ENCODE results near the gene KIDINS220. TPM values are rescaled to one million over a fixed set of nuclear protein-coding genes. Genes with fewer than 3 reads are reported as not detected.

Gene KIDINS220
- total and polyA plus RNA-seq, 2 experiments from 2014 or later = 12.8 to 38.2 TPM

GRCh38 chr2:8797682-8798081, 39.7 kb downstream of the KIDINS220 start (continued):
- TF ChIP-seq JUNB (IDR thresholded peaks at IDR 0.05; ENCODE audit: unreplicated experiment) (no peak), EZH2phosphoT487 (IDR thresholded peaks at IDR 0.05; ENCODE audit: unreplicated experiment) (no peak), STAT1 (IDR thresholded peaks at IDR 0.05; ENCODE audit: unreplicated experiment) (no peak), ZNF114 (CRISPR knock-in tag; IDR thresholded peaks at IDR 0.05) (no peak), POLR2AphosphoS5 (IDR thresholded peaks at IDR 0.05; ENCODE audit: low read depth) (no peak)
- TF ChIP-seq, protein P1, sequence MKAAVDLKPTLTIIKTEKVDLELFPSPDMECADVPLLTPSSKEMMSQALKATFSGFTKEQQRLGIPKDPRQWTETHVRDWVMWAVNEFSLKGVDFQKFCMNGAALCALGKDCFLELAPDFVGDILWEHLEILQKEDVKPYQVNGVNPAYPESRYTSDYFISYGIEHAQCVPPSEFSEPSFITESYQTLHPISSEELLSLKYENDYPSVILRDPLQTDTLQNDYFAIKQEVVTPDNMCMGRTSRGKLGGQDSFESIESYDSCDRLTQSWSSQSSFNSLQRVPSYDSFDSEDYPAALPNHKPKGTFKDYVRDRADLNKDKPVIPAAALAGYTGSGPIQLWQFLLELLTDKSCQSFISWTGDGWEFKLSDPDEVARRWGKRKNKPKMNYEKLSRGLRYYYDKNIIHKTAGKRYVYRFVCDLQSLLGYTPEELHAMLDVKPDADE (IDR thresholded peaks at IDR 0.05) = no peak
- TF ChIP-seq, protein P2, sequence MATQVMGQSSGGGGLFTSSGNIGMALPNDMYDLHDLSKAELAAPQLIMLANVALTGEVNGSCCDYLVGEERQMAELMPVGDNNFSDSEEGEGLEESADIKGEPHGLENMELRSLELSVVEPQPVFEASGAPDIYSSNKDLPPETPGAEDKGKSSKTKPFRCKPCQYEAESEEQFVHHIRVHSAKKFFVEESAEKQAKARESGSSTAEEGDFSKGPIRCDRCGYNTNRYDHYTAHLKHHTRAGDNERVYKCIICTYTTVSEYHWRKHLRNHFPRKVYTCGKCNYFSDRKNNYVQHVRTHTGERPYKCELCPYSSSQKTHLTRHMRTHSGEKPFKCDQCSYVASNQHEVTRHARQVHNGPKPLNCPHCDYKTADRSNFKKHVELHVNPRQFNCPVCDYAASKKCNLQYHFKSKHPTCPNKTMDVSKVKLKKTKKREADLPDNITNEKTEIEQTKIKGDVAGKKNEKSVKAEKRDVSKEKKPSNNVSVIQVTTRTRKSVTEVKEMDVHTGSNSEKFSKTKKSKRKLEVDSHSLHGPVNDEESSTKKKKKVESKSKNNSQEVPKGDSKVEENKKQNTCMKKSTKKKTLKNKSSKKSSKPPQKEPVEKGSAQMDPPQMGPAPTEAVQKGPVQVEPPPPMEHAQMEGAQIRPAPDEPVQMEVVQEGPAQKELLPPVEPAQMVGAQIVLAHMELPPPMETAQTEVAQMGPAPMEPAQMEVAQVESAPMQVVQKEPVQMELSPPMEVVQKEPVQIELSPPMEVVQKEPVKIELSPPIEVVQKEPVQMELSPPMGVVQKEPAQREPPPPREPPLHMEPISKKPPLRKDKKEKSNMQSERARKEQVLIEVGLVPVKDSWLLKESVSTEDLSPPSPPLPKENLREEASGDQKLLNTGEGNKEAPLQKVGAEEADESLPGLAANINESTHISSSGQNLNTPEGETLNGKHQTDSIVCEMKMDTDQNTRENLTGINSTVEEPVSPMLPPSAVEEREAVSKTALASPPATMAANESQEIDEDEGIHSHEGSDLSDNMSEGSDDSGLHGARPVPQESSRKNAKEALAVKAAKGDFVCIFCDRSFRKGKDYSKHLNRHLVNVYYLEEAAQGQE (IDR thresholded peaks at IDR 0.05; ENCODE audit: unreplicated experiment) = no peak

DNA sequence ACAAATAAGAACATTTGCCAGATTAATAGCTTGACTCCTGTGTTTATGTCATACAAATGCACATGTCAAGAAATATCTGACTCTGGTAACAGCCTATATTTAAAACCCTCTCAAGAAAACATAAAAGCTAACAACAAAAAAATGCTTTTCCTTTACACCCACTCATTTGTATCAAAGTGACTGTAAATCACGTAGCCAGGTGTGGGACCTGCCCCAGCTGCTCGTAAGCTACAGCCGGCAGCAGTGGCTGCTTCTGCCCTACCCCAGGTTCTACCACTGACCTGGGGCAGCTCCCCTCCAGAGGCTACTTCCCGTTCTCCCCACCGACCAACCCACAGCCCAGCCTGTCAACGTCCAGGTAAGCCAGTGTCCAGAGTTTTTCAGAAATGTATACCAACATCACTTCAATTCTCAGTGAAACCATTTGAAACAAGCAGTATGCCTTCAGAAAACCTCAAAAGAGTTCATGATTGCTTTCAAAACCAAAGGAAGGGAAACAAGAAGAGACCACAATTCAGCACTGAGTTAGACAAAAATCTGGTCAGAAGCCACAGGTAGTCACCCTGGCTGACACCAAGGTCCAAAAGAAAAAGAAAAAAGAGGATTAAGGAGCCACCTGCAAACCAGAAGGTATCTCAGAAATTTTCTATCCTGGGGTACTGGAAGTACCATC, 40.4 kb downstream of the KIDINS220 start:
- Histone ChIP-seq H3K27me3 (ENCODE audit: insufficient read depth) (no peaks in the 10 kb centered on the region), H3K4me3 (no peak overlapping the region), H2AFZ (no peak overlapping the region), H4K20me1 (replicated peaks; ENCODE audit: insufficient read depth) (no peaks in the 10 kb centered on the region), H3F3A (replicated peaks; ENCODE audit: low read depth) (no peaks in the 10 kb centered on the region), H3K4me2 (no peak overlapping the region), H3K9me2 (ENCODE audit: insufficient read depth) (no peaks in the 10 kb centered on the region), H3K36me3 (ENCODE audit: insufficient read depth) (peaks cover 9% of the 10 kb centered on the region; the same call in 1 of the 2 replicates), H3K4me1 (ENCODE audit: insufficient read depth) (no peaks in the 10 kb centered on the region), H3K27ac (ENCODE audit: low read depth) (no peak overlapping the region), H3K79me2 (replicated peaks; ENCODE audit: insufficient read depth) (no peaks in the 10 kb centered on the region)
- Mint-ChIP-seq H3K27me3 (ENCODE audit: insufficient read depth, low read depth, poor library complexity) (no peaks in the 10 kb centered on the region), H3K4me3 (no peak overlapping the region), H3K9me3 (no peaks in the 10 kb centered on the region), H3K36me3 (ENCODE audit: low read depth) (no peaks in the 10 kb centered on the region; the same call in 2 of the 3 replicates), H3K4me1 (no peaks in the 10 kb centered on the region), H3K27ac (no peak overlapping the region)
- DNase-seq (ENCODE audit: low spot score) (no peak), ATAC-seq (no peak)
- no peak for TF ChIP-seq EZH2phosphoT487 (IDR thresholded peaks at IDR 0.05; ENCODE audit: unreplicated experiment)
- TF ChIP-seq CTCF (conservative IDR thresholded peaks at IDR 0.05; ENCODE audit: low read depth in 2 of 2) = no peak
- TF ChIP-seq STAT1 (IDR thresholded peaks at IDR 0.05; ENCODE audit: unreplicated experiment) = no peak
- no peak for TF ChIP-seq POLR2AphosphoS5 (IDR thresholded peaks at IDR 0.05; ENCODE audit: low read depth)
- TF ChIP-seq ZNF331 (CRISPR knock-in tag; IDR thresholded peaks at IDR 0.05; ENCODE audit: low read depth) = no peak
- TF ChIP-seq, protein P3, sequence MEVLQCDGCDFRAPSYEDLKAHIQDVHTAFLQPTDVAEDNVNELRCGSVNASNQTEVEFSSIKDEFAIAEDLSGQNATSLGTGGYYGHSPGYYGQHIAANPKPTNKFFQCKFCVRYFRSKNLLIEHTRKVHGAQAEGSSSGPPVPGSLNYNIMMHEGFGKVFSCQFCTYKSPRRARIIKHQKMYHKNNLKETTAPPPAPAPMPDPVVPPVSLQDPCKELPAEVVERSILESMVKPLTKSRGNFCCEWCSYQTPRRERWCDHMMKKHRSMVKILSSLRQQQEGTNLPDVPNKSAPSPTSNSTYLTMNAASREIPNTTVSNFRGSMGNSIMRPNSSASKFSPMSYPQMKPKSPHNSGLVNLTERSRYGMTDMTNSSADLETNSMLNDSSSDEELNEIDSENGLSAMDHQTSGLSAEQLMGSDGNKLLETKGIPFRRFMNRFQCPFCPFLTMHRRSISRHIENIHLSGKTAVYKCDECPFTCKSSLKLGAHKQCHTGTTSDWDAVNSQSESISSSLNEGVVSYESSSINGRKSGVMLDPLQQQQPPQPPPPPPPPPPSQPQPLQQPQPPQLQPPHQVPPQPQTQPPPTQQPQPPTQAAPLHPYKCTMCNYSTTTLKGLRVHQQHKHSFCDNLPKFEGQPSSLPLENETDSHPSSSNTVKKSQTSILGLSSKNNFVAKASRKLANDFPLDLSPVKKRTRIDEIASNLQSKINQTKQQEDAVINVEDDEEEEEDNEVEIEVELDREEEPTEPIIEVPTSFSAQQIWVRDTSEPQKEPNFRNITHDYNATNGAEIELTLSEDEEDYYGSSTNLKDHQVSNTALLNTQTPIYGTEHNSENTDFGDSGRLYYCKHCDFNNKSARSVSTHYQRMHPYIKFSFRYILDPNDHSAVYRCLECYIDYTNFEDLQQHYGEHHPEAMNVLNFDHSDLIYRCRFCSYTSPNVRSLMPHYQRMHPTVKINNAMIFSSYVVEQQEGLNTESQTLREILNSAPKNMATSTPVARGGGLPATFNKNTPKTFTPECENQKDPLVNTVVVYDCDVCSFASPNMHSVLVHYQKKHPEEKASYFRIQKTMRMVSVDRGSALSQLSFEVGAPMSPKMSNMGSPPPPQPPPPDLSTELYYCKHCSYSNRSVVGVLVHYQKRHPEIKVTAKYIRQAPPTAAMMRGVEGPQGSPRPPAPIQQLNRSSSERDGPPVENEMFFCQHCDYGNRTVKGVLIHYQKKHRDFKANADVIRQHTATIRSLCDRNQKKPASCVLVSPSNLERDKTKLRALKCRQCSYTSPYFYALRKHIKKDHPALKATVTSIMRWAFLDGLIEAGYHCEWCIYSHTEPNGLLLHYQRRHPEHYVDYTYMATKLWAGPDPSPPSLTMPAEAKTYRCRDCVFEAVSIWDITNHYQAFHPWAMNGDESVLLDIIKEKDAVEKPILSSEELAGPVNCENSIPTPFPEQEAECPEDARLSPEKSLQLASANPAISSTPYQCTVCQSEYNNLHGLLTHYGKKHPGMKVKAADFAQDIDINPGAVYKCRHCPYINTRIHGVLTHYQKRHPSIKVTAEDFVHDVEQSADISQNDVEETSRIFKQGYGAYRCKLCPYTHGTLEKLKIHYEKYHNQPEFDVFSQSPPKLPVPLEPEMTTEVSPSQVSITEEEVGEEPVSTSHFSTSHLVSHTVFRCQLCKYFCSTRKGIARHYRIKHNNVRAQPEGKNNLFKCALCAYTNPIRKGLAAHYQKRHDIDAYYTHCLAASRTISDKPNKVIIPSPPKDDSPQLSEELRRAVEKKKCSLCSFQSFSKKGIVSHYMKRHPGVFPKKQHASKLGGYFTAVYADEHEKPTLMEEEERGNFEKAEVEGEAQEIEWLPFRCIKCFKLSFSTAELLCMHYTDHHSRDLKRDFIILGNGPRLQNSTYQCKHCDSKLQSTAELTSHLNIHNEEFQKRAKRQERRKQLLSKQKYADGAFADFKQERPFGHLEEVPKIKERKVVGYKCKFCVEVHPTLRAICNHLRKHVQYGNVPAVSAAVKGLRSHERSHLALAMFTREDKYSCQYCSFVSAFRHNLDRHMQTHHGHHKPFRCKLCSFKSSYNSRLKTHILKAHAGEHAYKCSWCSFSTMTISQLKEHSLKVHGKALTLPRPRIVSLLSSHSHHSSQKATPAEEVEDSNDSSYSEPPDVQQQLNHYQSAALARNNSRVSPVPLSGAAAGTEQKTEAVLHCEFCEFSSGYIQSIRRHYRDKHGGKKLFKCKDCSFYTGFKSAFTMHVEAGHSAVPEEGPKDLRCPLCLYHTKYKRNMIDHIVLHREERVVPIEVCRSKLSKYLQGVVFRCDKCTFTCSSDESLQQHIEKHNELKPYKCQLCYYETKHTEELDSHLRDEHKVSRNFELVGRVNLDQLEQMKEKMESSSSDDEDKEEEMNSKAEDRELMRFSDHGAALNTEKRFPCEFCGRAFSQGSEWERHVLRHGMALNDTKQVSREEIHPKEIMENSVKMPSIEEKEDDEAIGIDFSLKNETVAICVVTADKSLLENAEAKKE (CRISPR knock-in tag; IDR thresholded peaks at IDR 0.05) = no peak
- no peak for TF ChIP-seq NANOG (IDR thresholded peaks at IDR 0.05; ENCODE audit: borderline replicate concordance)
- TF ChIP-seq JUNB (IDR thresholded peaks at IDR 0.05; ENCODE audit: unreplicated experiment) = no peak

Measured in GM23338 (cell line).